Mesothelial cell of epicardium (in vitro differentiated cells): ENCODE measurements around the gene BTNL9. TPM values are rescaled to one million over a fixed set of nuclear protein-coding genes. Genes with fewer than 3 reads are reported as not detected.

Experiments used
- DNase-seq, 2 experiments: peaks; one replicate each; pipeline ENCODE4 v3.0.0; 2021; ENCODE audit warnings: low spot score in 2 of 2; ENCODE audit not compliant: unreplicated experiment in 2 of 2
- H3K27ac Mint-ChIP-seq: 2 replicates; pipeline ENCODE4 v1.8.0; 2021; ENCODE audit warnings: mixed read lengths
- H3K27me3 Mint-ChIP-seq: 2 replicates; pipeline ENCODE4 v1.8.0; 2021; ENCODE audit warnings: low read depth, mixed read lengths
- H3K36me3 Mint-ChIP-seq: 2 replicates; pipeline ENCODE4 v1.8.0; 2021; ENCODE audit warnings: mixed read lengths
- H3K4me1 Mint-ChIP-seq: 2 replicates; pipeline ENCODE4 v1.8.0; 2021; ENCODE audit warnings: mixed read lengths
- H3K4me3 Mint-ChIP-seq: 2 replicates; pipeline ENCODE4 v1.8.0; 2021; ENCODE audit warnings: mild to moderate bottlenecking, moderate library complexity, mixed read lengths
- H3K9me3 Mint-ChIP-seq: 2 replicates; pipeline ENCODE4 v1.8.0; 2021; ENCODE audit warnings: mixed read lengths
- total RNA-seq: library from RNA; stranded (reverse); gene quantifications from 3 replicates; pipeline ENCODE4 v1.2.1, GENCODE V29; 2021
- TF ChIP-seq, protein P1 (sequence below): fragments of 200-600 bp; sonication (generic); IDR thresholded peaks from one replicate; pipeline ENCODE4 v1.5.0; 2021; ENCODE audit warnings: antibody characterized with exemption; ENCODE audit not compliant: unreplicated experiment

The BTNL9 gene
- total RNA-seq, 1 donor from 2014 or later = 0.18 TPM

DNA sequence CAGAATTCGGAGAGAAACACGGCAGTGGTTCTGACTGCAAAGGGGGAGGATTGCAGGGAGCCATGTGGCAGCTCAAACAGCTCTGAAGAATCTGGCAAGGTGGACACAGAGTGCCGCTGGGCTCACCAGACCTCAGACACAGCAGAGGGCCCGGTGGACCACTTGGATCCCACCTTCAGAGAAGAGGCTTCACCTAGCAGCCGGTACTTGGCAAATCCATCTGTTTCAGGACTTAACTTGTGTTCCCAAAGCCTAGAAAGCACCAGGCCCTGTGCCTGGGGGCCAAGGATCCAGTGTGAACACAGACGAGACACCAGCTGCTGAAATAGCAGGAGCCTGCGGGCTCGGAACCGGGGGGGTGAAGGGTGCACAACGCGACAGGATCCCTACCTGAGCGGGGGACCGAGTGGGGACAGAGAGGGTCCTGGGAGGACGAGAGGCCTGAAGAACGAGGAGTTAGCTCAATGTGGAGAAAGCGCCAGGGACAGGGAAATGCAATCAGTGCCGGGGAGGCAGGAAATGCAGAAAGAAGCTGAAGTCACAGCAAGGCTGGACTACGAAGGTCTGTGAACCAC is 44.6 kb downstream of the BTNL9 start:
- no peak for DNase-seq
- no peak overlapping the region for H3K27ac Mint-ChIP-seq
- H3K9me3 Mint-ChIP-seq = peaks cover 9% of the 10 kb centered on the region
- no peaks in the 10 kb centered on the region for H3K36me3 Mint-ChIP-seq
- H3K4me1 Mint-ChIP-seq = peaks cover 3% of the 10 kb centered on the region
- no peak overlapping the region for H3K4me3 Mint-ChIP-seq
- TF ChIP-seq, protein P1, sequence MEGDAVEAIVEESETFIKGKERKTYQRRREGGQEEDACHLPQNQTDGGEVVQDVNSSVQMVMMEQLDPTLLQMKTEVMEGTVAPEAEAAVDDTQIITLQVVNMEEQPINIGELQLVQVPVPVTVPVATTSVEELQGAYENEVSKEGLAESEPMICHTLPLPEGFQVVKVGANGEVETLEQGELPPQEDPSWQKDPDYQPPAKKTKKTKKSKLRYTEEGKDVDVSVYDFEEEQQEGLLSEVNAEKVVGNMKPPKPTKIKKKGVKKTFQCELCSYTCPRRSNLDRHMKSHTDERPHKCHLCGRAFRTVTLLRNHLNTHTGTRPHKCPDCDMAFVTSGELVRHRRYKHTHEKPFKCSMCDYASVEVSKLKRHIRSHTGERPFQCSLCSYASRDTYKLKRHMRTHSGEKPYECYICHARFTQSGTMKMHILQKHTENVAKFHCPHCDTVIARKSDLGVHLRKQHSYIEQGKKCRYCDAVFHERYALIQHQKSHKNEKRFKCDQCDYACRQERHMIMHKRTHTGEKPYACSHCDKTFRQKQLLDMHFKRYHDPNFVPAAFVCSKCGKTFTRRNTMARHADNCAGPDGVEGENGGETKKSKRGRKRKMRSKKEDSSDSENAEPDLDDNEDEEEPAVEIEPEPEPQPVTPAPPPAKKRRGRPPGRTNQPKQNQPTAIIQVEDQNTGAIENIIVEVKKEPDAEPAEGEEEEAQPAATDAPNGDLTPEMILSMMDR = no peak
- peaks cover 87% of the 10 kb centered on the region for H3K27me3 Mint-ChIP-seq

DNA sequence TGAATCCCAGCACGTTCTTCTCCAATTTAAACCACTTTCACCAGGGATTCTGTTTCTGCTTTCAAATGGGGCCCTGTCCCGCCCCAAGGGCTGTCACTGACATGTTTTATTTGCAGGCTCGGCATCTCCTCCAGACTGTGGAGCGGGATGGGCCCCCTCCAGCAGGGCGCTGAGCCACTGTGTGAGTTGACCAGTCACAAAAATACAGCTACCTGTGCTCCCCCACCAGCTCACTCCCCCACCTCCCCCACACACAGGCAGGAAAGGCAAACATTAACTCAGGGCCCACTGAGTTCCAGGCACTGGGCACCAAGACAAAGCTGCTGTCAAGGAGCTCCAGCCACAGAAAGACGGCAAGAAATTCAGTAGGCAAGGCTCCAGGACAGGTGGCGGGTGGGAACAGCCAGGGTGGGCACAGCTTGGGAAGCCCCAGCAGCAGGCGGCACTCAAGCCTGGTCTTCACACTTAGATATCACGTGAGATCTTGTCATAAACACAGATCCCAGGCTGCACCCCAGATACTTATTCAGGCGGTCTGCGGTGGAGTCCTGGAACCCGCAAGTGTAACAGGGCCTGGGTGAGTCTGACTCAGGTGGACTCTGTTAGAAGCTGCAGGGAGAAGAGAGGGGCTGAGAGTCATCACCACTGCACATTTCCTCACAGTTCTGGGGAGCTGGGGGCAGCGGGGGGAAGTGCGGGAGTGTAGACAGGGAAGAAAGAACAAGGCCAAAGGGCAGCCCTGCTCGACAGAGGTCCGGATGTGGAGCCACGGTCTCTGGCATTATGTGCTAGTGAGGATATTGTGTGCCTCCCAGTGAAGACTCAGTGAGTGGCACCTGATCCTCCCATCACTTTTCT is 46.2 kb downstream of the BTNL9 start:
- no peak for DNase-seq
- H3K27ac Mint-ChIP-seq = no peak overlapping the region
- TF ChIP-seq, protein P1 = no peak
- no peaks in the 10 kb centered on the region for H3K36me3 Mint-ChIP-seq
- peaks cover 72% of the 10 kb centered on the region for H3K27me3 Mint-ChIP-seq
- peaks cover 3% of the 10 kb centered on the region for H3K4me1 Mint-ChIP-seq
- H3K4me3 Mint-ChIP-seq = no peak overlapping the region
- peaks cover 9% of the 10 kb centered on the region for H3K9me3 Mint-ChIP-seq

DNA sequence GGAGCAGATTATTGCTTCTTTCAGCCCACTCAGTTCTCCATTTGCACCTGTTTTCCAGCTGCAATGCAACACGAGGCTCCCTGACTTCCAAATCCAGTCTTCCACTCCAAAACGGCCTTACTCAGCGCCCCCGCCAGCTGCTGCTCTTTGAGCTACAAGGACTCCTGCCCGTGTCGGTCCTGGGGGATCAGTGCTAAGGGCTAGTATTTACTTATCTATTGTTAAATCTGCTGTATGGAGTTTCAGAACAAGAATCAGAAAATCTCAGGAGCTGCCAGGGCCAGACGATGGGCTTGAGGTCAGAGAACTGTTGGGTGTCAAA is 46.8 kb downstream of the BTNL9 start:
- peaks cover 3% of the 10 kb centered on the region for H3K4me1 Mint-ChIP-seq
- H3K4me3 Mint-ChIP-seq = no peak overlapping the region
- H3K27me3 Mint-ChIP-seq = peaks cover 66% of the 10 kb centered on the region

DNA sequence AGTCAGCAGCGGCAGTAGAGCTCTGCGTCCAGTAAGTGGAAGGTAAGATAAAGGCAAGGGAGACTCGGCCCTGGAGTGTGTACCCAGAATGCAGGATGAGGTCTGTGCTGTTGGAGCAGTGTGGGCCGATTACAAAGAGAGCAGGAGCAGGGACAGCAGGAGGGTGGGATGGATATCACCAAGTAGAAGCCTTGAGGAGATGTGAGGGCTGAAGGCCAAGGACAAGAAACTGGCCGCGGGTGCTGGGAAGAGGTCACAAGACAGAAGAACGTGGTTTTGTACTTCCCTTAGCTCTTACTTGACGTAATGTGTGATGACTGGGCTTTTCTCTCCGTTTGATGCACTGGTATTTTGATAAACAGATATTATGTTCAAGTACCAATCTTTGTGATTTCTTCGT is 47.2 kb downstream of the BTNL9 start:
- TF ChIP-seq, protein P1 = no peak
- H3K27me3 Mint-ChIP-seq = peaks cover 63% of the 10 kb centered on the region
- H3K4me3 Mint-ChIP-seq = no peak overlapping the region

More for the DNA sequence above, 46.8 kb downstream of the BTNL9 start:
- TF ChIP-seq, protein P1 = no peak
- H3K36me3 Mint-ChIP-seq = no peaks in the 10 kb centered on the region
- no peak overlapping the region for H3K27ac Mint-ChIP-seq
- DNase-seq = no peak
- H3K9me3 Mint-ChIP-seq = peaks cover 9% of the 10 kb centered on the region

DNA sequence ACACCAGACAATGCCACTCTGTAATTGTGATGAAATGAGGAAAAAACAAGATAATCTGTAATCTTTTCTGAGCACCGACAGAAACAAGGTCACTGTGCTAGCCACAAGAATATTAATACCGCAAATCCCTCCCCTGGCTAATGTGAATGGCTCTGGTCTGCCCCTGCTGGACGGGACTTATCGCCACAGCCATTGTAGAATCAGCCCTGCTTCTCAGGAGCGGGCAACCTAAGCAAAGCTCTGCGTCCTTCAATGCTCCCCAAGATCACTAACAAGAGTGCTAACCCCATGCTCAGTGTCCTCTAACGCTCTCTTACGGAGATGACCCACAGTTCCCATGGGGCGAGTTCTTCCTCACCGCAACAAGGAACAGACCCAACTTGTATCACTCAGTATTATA is 48.2 kb downstream of the BTNL9 start:
- H3K9me3 Mint-ChIP-seq = no peaks in the 10 kb centered on the region
- H3K27ac Mint-ChIP-seq = no peak overlapping the region
- no peak for DNase-seq
- H3K27me3 Mint-ChIP-seq = peaks cover 58% of the 10 kb centered on the region
- peaks cover 3% of the 10 kb centered on the region for H3K4me1 Mint-ChIP-seq
- TF ChIP-seq, protein P1 = no peak
- H3K36me3 Mint-ChIP-seq = no peaks in the 10 kb centered on the region
- no peak overlapping the region for H3K4me3 Mint-ChIP-seq

More for the DNA sequence above, 47.2 kb downstream of the BTNL9 start:
- DNase-seq = no peak
- Mint-ChIP-seq H3K4me1 (peaks cover 3% of the 10 kb centered on the region), H3K27ac (no peak overlapping the region), H3K36me3 (no peaks in the 10 kb centered on the region), H3K9me3 (peaks cover 5% of the 10 kb centered on the region)
